Fibroblast of mammary gland (primary cell): ENCODE data around the gene LIME1.

Experiments used
- DNase-seq: peaks from one replicate; pipeline ENCODE4 v3.0.0-alpha.2; 2010; ENCODE audit warnings: low read depth
- H3K4me3 ChIP-seq: 2 replicates; pipeline ENCODE4 v1.5.1; 2011; ENCODE audit warnings: low read depth, mild to moderate bottlenecking, low read length, moderate library complexity; ENCODE audit not compliant: control insufficient read depth
- TF ChIP-seq, protein P1 (sequence below): conservative IDR thresholded peaks from 2 replicates; pipeline ENCODE4 v1.5.1; 2011; ENCODE audit warnings: low read depth, low read length, inconsistent platforms; ENCODE audit not compliant: control insufficient read depth, insufficient read depth

The LIME1 gene

DNA sequence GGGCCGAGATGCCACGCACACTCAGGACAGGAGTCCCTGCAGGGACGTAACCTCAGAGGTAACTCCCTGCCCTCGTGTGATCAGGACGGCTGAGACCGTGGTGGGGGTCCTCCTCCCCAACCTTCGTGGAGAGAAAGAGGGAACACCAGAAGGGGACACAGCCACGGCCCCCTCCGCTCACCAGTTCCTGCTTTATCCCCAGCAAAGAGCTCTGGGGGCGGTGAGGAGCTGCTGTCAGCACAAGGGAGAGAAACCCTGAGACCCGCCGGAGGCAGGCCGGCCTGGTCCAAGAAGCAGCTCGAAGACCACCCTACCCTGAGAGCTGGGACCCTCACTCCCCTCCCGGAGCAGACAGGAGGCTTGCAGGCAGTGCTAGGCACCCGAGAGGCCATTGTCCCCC, 47.5 kb downstream of the LIME1 start:
- TF ChIP-seq, protein P1, sequence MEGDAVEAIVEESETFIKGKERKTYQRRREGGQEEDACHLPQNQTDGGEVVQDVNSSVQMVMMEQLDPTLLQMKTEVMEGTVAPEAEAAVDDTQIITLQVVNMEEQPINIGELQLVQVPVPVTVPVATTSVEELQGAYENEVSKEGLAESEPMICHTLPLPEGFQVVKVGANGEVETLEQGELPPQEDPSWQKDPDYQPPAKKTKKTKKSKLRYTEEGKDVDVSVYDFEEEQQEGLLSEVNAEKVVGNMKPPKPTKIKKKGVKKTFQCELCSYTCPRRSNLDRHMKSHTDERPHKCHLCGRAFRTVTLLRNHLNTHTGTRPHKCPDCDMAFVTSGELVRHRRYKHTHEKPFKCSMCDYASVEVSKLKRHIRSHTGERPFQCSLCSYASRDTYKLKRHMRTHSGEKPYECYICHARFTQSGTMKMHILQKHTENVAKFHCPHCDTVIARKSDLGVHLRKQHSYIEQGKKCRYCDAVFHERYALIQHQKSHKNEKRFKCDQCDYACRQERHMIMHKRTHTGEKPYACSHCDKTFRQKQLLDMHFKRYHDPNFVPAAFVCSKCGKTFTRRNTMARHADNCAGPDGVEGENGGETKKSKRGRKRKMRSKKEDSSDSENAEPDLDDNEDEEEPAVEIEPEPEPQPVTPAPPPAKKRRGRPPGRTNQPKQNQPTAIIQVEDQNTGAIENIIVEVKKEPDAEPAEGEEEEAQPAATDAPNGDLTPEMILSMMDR, result no peak
- H3K4me3 ChIP-seq, result no peak overlapping the region
- no peak for DNase-seq

DNA sequence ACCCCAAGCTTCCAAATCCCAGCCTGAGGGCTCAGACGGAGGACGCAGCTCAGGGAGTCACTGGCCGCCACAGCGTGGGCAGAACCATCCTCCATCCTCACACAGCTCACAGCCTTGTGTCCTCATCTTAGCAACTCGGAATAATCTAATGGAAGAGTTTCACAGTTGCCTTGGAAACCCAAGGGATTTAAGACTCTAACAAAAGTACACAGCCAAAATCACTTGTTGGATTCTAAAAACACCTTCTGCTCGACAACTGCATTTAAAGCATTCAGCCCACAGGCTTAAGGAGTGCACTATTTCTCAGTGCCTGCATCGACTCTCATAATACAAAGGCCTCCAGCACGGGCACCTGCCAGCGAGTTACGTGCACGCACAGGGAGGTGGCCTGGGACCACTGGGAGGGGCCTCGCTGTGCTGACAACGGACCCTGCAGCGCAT, 49.2 kb downstream of the LIME1 start:
- H3K4me3 ChIP-seq, result no peak overlapping the region
- DNase-seq, result no peak
- TF ChIP-seq, protein P1, result no peak

DNA sequence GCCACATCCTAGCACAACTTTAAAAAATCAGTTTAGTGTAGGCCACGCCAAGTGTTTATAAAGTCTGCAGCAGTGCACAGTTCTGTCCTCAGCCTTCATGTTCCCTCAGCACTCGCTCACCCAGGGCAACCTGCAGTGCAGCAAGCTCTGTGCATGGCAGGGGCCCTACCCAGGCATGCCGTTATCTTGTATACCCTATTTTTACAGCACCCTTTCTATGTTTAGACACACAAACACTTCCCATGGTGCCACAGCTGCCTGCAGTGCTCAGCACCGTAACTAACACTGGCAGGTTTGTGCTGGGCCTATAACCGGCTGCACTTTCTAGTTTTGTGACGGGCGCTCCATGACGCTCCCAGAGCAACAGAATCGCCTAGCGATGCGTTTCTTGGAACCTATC, 50.8 kb downstream of the LIME1 start:
- no peak for DNase-seq
- TF ChIP-seq, protein P1, result no peak
- no peak overlapping the region for H3K4me3 ChIP-seq

DNA sequence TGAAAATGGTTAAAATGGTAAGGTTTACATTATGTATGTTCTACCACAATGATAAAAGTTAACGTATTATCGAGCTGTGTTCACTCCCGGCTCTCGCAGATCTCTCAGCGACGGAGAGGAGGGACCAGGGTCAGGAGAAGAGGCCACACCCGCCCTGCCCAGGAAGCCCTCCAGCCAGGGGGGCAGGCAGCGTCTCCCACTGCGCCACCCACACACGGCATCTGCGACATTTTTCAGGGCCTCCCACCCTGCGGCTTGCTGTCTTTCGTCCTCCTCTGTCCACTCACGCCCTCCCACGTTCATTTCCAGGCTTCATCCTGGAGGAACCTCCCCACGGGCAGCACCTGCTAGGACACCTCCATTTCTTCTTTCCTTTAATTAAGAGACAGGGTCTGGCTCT, 51.3 kb downstream of the LIME1 start:
- no peak overlapping the region for H3K4me3 ChIP-seq
- TF ChIP-seq, protein P1, result no peak
- no peak for DNase-seq
